HG03039 (cell line): ENCODE results near the gene MARK4.

ENCODE experiments used
- ATAC-seq: cut with Tn5 transposase; IDR thresholded peaks from one replicate; pipeline ENCODE4 v1.9.1; 2021; ENCODE audit warnings: mild to moderate bottlenecking, moderate library complexity; ENCODE audit not compliant: unreplicated experiment

The MARK4 gene

DNA sequence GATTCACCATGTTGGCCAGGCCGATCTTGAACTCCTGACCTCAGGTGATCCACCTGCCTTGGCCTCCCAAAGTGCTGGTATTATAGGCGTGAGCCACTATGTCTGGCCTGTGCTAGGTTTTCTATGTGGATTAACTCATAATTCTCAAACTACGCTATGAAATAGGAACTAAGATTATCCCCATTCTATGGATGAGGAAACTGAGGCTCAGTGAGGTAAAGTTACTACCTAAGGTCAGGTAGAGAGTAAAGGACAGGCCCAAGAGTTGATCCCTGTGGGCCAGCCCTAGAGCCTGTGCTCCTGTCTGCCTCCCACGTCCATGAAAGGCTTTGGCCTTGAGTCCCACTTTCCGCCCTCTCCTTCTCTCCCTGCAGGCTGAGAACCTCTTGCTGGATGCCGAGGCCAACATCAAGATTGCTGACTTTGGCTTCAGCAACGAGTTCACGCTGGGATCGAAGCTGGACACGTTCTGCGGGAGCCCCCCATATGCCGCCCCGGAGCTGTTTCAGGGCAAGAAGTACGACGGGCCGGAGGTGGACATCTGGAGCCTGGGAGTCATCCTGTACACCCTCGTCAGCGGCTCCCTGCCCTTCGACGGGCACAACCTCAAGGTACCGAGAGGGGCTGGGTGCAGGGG lies 20.1 kb downstream of the MARK4 start:
- ATAC-seq = no peak

DNA sequence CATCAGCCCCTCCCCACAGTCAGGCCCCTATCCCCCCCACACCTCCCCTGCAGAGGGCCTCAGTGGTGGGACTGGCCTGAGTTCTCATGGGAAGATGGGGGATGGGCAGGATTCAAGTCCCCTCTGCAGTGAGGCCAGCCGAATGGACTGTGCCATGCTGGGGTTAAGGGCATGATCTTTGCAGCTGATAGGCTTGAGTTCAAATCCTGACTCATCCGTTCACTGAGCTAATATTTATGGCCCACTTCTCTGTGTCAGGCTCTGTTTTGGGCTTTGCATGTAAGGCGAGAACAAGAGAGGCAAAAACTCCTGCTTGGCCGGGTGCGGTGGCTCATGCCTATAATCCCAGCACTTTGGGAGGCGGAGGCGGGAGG lies 20.7 kb downstream of the MARK4 start:
- no peak for ATAC-seq

DNA sequence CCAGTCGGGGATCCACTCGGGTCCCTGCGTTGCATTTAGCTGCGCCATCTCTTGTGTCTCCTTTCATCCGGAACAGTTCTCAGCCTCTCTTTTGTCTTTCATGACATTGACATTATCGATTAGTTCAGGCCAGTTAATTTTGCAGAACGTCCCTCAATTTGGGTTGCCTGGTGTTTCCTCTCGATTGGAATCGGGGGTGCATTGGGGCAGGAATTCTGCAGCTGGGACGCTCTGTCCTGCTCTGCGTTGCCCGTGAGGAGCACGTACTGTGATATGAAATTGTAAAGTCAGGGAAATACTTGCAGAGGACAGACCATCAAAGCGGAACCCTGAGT lies 22.4 kb downstream of the MARK4 start:
- no peak for ATAC-seq

DNA sequence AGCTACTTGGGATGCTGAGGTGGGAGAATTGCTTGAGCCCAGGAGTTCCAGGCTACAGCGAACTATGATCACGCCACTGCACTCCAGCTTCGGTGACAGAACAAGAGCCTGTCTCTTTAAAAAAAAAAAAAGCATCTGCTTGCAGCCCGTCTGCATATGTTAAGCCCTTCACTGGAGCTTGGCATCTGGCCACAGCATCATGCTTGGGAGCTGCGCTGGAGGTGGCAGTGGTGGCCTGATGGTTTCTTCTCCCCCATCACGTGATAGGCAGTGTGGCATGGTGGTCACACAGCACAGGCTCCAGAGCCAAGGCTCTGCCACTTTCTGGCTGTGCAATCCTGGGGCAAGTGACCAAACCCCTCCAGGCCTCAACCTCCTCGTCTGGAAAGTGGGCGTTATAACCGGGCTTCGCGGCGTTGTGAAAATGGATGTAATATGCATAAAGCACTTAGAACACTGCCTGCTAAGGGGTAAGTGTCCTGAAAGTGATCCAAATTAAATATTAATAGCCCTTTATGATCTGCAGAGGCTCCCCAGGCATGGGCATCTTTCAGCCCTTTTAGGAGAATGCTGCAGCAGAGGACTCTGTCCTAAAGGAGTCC lies 24.4 kb downstream of the MARK4 start:
- ATAC-seq = no peak

DNA sequence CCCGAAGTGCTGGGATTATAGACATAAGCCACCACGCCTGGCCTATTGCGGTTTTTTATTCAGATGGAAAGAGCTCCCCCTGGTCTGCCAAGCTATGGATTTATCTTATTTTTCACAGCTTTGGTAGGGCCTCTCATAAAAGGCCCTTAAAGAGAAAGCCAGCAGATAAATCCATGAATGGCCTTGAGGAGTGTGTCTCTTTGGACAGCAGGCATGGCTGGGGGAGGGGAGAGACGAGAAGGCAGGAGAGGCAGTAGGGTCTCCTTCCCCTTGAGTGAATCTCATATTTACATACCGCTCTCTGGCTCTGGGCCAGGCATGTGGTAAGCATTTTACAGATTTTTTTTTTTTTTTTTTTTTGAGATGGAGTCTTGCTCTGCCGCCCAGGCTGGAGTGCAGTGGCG lies 25.2 kb downstream of the MARK4 start:
- no peak for ATAC-seq

DNA sequence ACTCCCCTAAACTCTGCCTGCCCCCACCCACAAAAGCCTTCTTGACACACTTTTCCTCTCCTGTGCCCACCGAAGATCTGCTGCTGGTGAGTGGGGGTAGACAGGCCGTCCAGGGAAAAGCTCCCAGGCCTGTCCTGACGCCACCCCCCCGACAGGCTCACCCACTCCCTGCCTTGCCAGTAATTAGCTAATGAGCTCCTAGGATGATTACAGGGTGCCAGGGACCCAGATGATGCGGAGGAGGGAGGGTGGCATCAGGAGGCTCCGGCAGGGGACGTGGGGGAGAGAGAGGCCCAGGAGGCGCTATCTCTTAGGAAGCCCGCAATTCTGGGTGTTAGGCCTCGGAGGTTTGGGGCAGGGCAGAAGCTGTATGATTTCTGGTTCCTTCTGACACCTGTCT lies 27.0 kb downstream of the MARK4 start:
- ATAC-seq = no peak

DNA sequence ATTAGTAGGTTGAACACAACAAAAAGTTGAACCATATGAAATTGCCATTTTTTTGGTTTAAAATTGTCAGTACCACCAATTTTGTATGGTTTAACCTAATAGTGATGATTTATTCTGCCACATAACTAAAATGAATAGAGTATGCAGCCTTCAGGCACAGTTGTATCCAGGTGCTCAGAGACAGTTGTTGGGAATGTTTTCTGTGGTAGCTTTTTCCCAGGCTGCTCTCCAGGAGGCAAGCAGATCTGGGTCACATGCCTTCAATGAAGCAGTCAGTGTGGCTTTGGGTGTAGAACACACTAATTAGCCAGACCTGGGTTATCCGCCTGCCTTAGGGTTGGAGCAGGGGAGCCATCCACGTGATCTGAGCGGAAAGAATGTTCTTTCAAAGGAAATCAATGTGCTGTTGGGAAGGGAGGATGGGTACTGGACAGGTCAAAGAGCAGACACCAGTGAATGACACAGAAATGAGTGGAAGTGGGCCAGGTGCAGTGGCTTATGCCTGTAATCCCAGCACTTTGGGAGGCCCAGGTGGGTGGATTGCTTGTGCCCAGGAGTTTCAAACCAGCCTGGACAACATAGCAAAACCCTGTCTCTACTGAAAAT lies 28.6 kb downstream of the MARK4 start:
- no peak for ATAC-seq

DNA sequence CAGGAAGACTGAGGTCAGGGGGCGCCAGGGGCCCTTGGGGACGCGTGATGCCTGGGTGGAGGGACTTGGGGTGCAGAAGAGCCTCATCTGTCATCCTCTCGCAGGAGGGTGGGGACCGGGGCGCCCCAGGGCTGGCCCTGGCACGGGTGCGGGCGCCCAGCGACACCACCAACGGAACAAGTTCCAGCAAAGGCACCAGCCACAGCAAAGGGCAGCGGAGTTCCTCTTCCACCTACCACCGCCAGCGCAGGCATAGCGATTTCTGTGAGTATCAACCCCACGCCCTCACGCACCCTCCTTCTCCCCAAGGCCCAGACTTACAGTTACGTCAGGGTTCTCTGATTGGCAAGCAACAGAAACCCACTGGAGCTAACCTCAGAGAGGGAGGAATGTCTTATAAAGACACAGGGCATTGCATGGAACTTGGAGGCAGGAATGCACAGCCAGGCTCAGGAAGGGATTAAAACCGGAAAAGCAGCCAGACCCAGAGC lies 29.4 kb downstream of the MARK4 start:
- no peak for ATAC-seq

DNA sequence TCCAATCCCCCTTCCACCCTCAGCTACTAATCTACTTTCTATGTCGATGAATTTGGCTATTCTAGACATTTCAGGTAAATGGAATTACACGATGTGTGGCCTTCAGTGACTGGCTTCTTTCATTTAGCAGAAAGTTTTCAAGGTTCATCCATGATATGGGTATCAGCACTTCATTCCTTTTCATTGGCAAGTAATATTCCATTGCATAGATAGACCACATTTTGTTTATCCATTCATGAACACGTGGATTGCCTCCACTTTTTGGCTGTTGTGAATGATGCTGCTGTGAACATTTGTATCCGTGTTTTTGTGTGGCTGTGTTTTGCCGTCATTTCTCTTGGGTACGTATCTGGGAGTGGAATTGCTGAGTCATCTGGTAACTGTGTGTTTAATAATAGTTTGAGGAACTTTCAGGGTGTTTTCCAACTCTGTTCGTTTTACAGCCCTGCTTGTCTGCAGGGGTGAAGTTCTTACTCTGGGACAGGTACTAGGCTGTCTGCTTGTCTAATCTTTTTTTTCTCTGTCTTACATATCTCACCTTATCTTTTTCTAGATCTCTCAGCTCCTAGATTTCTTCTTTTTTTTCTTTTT lies 32.5 kb downstream of the MARK4 start:
- ATAC-seq = no peak

DNA sequence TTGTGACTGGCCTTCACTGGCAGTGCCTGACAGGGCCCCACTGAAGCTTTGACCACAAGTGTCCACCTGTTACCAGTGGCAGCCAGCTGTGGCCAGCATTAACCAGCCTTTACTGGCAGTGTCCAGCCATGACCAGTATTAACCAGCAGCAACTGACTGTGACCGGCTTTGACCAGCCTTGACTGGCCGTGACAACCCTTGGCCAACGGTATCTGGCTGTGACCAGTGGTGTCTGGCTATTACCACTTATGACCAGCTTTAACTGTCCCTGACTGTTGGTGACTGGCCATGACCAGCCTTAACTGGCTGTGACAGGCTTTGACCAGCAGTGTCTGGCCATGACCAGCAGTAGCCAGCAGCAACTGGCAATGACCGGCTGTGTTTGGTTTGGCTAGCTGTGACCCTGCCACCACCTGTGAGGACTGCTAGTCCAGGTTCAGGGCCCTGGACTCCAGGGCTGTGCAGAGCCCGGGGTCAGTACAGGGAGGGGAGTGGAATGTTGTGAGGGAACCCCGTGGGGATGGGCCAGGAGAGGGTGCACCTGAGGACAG lies 39.4 kb downstream of the MARK4 start:
- no peak for ATAC-seq

DNA sequence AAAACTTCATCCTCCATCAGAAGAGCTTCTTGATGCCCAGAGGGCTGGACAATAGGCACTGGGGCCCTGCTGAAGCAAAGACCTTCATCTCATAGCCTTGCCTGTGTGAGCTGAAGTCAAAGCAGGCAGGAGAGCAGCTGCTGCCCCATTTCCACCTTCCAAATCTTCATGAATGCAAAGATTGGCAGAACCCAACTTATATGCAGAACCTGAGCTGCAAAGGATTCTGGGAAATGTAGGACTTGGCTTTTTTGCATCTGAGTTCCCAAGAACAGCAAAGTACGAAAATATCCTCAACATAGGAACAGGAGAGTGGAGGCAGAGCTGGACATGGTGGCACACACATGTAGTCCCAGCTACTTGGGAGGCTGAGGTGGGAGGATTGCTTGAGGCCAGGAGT lies 40.8 kb downstream of the MARK4 start:
- no peak for ATAC-seq

DNA sequence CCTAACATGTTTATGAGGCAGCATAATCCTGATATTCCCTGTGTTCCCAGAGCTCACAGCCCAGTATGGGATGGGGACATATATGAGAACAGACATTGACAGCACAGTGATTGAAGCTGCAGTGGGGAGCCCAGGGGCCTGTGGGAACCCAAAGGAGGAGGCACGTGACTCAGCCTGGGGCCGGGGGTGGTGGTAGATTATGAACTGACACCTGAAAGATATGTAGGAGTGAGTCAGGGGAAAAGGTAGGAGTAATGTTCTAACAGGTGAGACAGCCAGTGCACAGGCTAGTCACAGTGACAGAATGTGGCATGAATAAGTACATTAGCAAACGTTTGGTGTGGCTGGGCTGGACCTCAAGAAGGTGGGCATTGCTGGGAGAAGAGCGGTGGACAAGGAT lies 42.6 kb downstream of the MARK4 start:
- ATAC-seq = no peak

DNA sequence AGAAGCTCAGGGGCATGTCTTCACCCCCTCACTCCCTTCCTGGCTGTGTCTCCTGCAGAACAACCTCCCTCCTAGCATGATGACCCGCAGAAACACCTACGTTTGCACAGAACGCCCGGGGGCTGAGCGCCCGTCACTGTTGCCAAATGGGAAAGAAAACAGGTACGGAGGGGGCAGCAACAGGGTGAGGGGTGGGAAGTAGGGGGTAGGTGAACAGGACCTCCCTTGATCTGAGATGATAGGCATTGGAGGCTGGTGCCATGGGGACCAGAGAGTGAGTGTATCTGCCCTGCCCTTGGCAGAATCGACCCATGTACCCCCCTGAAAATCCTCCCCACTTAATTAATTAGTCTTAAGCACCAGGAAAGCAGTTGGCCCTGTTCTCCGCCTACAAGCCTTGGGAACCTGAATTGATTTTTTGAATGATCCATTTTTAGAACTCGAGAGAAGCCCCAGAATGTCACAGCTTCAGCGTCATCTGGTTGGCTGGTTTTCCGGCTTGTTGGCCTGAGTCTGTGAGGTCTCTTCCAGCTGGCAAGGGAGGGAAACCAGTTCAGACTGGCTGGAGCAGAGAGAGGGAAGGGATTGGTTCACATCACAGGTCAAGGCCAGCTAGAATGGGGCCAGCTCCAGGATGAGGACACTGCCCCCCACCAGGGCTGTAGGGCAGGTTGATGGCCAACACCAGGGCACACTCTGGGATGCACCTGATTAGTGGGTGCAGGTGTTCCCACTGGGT lies 43.4 kb downstream of the MARK4 start:
- no peak for ATAC-seq

DNA sequence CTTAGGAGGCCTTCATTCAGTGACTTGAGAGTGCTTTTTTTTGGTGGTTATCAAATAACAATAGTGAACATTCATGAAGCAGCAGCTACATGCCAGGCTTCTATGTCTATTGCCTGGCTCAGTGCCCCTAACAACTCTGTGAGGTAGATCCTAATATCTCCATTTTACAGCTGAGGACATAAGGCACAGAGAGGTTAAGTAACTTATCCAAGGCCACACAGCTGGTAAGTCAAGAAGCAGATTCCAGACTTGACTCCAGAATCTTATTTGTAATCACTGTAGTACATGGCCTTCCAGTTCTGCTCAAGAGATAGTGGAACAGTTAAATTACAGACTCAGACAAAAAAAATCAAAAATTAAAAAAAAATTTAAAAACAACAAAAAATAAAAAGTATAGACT lies 44.8 kb downstream of the MARK4 start:
- no peak for ATAC-seq

DNA sequence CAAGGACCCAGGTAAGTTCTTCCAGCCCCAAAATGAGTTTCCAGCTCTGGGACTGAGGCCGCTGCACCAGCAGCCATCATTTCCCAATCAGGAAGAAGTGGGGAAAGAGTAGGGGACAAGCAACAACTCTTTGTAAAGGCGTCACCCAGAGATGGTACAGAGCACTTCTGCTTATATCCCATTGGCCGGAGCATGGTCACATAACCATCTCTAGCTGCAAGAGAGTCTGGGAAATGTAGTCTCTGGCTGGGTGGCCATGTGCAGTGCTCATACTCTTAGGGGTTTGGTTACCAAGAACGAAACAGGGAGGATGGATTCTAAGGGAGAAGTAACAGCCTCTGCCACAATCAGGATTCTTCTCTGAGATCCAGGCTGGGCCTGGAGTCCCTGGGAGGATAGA lies 45.3 kb downstream of the MARK4 start:
- no peak for ATAC-seq

DNA sequence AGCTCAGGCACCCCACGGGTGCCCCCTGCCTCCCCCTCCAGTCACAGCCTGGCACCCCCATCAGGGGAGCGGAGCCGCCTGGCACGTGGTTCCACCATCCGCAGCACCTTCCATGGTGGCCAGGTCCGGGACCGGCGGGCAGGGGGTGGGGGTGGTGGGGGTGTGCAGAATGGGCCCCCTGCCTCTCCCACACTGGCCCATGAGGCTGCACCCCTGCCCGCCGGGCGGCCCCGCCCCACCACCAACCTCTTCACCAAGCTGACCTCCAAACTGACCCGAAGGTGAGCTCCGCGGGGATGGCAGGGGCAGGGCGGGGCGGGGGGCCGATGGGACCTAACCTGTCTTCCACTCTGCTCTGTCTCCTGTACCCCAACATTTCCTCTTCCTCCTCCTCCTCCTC lies 46.6 kb downstream of the MARK4 start:
- ATAC-seq = no peak

DNA sequence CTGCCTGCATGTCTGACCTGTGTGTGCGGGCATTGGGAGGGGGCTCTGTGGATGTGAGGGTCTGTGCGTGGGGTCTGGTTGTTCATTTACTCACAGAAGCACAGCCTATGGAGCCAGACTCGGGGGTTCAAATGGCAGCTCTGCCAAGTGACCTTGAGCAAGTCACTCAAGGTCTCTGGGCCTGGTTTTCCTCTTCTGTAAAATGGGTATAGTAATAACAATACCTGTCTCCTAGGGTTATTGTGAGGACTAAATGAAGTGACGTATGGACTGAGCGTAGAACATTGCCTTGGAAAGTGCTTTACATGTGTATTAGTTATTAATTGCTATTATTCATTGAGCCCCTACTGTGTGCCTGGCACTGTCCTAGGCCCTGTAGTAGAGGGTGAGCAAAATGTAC lies 47.2 kb downstream of the MARK4 start:
- ATAC-seq = no peak

DNA sequence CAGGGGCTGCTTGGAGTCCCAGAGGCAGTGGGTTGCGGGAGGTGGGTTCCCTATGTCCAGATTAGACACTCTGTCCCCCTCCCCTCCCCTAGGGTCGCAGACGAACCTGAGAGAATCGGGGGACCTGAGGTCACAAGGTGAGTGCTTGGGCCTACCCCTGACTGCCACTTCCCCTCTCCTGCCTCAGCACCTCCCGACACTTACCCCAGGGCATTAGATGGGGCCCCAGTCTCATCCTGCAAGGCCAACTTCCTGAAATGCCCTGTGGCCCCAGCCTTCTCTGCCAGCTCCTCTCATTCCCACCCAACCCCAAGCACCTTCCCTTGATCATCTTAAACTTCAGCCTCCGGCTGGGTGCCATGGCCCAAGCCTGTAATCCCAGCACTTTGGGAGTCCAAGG lies 48.6 kb downstream of the MARK4 start:
- ATAC-seq = no peak

DNA sequence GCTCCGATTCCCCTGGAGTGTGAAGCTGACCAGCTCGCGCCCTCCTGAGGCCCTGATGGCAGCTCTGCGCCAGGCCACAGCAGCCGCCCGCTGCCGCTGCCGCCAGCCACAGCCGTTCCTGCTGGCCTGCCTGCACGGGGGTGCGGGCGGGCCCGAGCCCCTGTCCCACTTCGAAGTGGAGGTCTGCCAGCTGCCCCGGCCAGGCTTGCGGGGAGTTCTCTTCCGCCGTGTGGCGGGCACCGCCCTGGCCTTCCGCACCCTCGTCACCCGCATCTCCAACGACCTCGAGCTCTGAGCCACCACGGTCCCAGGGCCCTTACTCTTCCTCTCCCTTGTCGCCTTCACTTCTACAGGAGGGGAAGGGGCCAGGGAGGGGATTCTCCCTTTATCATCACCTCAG lies 51.3 kb downstream of the MARK4 start:
- no peak for ATAC-seq

DNA sequence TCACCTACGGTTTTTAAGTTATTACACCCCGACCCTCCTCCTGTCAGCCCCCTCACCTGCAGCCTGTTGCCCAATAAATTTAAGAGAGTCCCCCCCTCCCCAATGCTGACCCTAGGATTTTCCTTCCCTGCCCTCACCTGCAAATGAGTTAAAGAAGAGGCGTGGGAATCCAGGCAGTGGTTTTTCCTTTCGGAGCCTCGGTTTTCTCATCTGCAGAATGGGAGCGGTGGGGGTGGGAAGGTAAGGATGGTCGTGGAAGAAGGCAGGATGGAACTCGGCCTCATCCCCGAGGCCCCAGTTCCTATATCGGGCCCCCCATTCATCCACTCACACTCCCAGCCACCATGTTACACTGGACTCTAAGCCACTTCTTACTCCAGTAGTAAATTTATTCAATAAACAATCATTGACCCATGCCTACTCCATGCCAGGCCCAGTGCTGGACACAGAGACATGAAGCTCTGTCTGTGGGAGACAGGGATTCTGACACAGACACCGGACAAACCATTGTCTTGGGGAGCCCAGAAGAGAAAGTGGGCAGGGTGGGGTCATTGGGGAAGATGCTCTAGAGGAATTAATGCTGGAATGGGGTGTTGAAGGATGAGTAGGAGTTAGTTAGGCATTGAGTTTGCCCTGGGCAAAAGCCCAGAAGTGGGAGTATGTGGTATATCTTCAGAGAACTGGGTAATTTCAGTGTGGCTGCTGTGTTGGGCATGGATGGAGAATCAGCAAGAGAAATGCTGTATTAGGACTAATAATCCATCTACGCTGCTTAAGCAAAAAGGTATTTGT lies 52.4 kb downstream of the MARK4 start:
- no peak for ATAC-seq
